ENCODE data around the gene HSPB1. TPM values are rescaled to one million over a fixed set of nuclear protein-coding genes. Genes with fewer than 3 reads are reported as not detected.
A peak's percentile ranks its signal among the peaks of the same experiment; 100 is the strongest.

The HSPB1 gene
- total and polyA plus RNA-seq, 2 experiments from 2014 or later = 48.1 to 437 TPM

DNA sequence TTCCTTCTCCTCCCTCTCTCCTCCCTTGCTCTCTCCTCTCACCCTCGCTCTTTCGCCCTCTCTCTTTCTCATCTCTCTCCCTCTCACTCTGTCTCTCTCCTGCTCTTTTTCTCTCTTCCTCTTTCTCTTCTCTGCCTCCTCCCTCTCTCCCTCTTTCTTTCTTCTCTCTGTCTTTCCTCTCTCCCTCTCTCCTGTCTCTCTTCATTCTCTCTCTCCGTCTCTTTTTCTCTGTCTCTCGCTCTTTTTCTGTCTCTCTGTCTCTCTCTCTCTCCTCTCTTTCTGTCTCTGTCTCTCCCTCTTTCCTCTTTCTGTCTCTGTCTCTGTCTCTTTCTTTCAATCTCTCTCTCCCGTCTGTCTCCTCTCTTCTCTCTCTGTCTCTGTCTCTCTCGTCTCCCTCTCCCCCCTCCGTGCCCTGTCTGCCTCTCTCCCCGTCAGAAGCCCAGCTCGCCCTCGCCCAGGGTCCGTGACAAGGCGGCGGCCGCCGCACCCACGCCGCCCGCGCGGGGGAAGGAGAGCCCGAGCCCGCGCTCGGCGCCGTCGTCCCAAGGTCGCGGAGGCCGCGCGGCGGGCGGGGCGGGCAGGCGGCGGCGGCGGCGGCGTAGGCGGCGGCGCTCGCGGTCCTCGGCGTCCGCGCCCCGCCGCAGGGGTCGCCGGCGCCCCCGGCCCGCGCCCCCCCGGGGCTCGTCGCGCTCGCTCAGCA, 21.3 kb upstream of the HSPB1 start:
- Histone ChIP-seq H3K36me3 (ENCODE audit: insufficient read depth) (no peaks in the 10 kb centered on the region), H3K27ac (ENCODE audit: low read depth) (no peak overlapping the region), H3K4me2 (peak overlapping the region; percentile 89), H3K4me3 (peak overlapping the region; percentile 78), H2AFZ (peak overlapping the region; percentile 87), H3K4me1 (ENCODE audit: insufficient read depth) (peaks cover 9% of the 10 kb centered on the region), H3F3A (replicated peaks; ENCODE audit: low read depth) (peaks cover 7% of the 10 kb centered on the region; the same call in 1 of the 2 replicates), H3K27me3 (ENCODE audit: insufficient read depth) (peaks cover 56% of the 10 kb centered on the region), H4K20me1 (replicated peaks; ENCODE audit: insufficient read depth) (no peaks in the 10 kb centered on the region; the same call in 1 of the 2 replicates), H3K9me2 (ENCODE audit: insufficient read depth) (no peaks in the 10 kb centered on the region), H3K79me2 (replicated peaks; ENCODE audit: insufficient read depth) (no peaks in the 10 kb centered on the region)
- H3K4me1 Mint-ChIP-seq = peaks cover 21% of the 10 kb centered on the region
- TF ChIP-seq POLR2AphosphoS5 (IDR thresholded peaks at IDR 0.05; ENCODE audit: low read depth) = no peak
- peak; percentile 93 for TF ChIP-seq EZH2 (IDR thresholded peaks at IDR 0.05; ENCODE audit: low read depth, unreplicated experiment)
- peak overlapping the region; percentile 73 for H3K4me3 Mint-ChIP-seq
- peaks cover 5% of the 10 kb centered on the region; the same call in 2 of the 3 replicates for H3K36me3 Mint-ChIP-seq (ENCODE audit: low read depth)
- H3K9me3 Mint-ChIP-seq = peaks cover 2% of the 10 kb centered on the region; the same call in 2 of the 3 replicates
- H3K27ac Mint-ChIP-seq = no peak overlapping the region
- ATAC-seq = no peak
- H3K27me3 Mint-ChIP-seq (ENCODE audit: insufficient read depth, low read depth, poor library complexity) = peaks cover 56% of the 10 kb centered on the region
- no peak for DNase-seq (ENCODE audit: low spot score)

DNA sequence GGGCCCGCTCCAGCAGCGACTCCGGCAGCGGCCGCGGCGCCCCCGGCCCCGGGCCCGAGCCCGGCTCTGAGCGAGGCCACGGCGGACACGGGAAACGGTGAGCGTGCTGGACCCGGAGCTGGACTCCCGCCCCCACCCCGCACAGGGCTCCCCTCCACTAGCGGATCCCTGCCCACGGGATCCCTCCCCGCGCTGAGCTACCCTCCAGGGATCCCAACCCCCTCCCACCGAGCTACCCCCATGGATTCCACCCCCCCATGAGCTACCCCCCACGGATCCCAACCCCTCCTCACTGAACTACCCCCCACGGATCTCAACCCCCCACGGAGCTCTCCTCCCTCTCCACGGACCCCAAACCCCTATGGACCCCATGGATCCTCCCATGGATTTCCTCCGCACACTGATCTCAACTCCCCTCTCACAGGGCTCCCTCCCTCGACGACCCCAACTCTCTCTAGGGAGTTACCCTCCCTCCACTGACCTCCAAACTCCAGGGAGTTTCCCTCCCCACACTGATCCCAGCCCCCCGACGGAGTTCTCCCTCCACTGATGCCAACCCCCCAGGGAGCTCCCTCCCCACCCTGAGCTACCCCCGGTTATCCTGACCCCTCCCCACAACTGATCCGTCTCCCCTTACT, 20.6 kb upstream of the HSPB1 start:
- H2AFZ ChIP-seq = no peak overlapping the region
- H3K27me3 ChIP-seq (ENCODE audit: insufficient read depth) = peaks cover 56% of the 10 kb centered on the region
- no peak overlapping the region for H3K27ac ChIP-seq (ENCODE audit: low read depth)
- TF ChIP-seq CREB1 (CRISPR knock-in tag; IDR thresholded peaks at IDR 0.05; ENCODE audit: low read depth) (no peak), ZNF462 (CRISPR knock-in tag; IDR thresholded peaks at IDR 0.05) (no peak)
- Mint-ChIP-seq H3K9me3 (peaks cover 2% of the 10 kb centered on the region; the same call in 2 of the 3 replicates), H3K4me3 (peak overlapping the region; percentile 92), H3K36me3 (ENCODE audit: low read depth) (peaks cover 5% of the 10 kb centered on the region; the same call in 2 of the 3 replicates), H3K27me3 (ENCODE audit: insufficient read depth, low read depth, poor library complexity) (peaks cover 54% of the 10 kb centered on the region), H3K4me1 (peaks cover 21% of the 10 kb centered on the region), H3K27ac (no peak overlapping the region)
- H3K4me1 ChIP-seq (ENCODE audit: insufficient read depth) = peaks cover 9% of the 10 kb centered on the region
- no peaks in the 10 kb centered on the region for H3K79me2 ChIP-seq (replicated peaks; ENCODE audit: insufficient read depth)
- no peaks in the 10 kb centered on the region; the same call in 1 of the 2 replicates for H4K20me1 ChIP-seq (replicated peaks; ENCODE audit: insufficient read depth)
- peak; percentile 72 for DNase-seq (ENCODE audit: low spot score)
- no peaks in the 10 kb centered on the region for H3K36me3 ChIP-seq (ENCODE audit: insufficient read depth)
- H3K4me2 ChIP-seq = peak overlapping the region; percentile 87
- no peaks in the 10 kb centered on the region for H3K9me2 ChIP-seq (ENCODE audit: insufficient read depth)
- H3F3A ChIP-seq (replicated peaks; ENCODE audit: low read depth) = peaks cover 7% of the 10 kb centered on the region; the same call in 1 of the 2 replicates
- ATAC-seq = peak; percentile 16
- peak overlapping the region; percentile 76 for H3K4me3 ChIP-seq
